Heart left ventricle (tissue), 16 donors: Measurements from ENCODE around the gene TUSC7. TPM values are rescaled to one million over a fixed set of nuclear protein-coding genes. Genes with fewer than 3 reads are reported as not detected.

Experiments used
- ATAC-seq, 4 donors: fragments of 200-7000 bp; cut with Tn5 transposase; one replicate each; pipeline ENCODE4 v1.9.1; 2020 to 2022; ENCODE audit warnings: moderate library complexity in 4 of 4, mild to moderate bottlenecking in 3 of 4, moderate number of reproducible peaks in 1 of 4
- DNase-seq, 5 donors: peaks; one replicate each; pipeline ENCODE4 v3.0.0-alpha.2; 2020
- H3K27ac ChIP-seq, 12 donors: fragments of 200-600 bp; sonication (generic) in 4 of 12; one replicate each; pipeline versions ENCODE4 v1.5.0 to v1.8.0; 2016 to 2022; ENCODE audit warnings: mild to moderate bottlenecking in 2 of 12
- H3K27me3 ChIP-seq, 9 donors: fragments of 200-600 bp; sonication (generic) in 2 of 9; one replicate each; pipeline versions ENCODE4 v1.5.1 to v1.8.0; 2016 to 2022; ENCODE audit warnings: mild to moderate bottlenecking in 3 of 9
- H3K36me3 ChIP-seq, 9 donors: fragments of 200-600 bp; sonication (generic) in 2 of 9; one replicate each; pipeline versions ENCODE4 v1.5.0 to v1.8.0; 2018 to 2022; ENCODE audit warnings: mild to moderate bottlenecking in 2 of 9
- H3K4me1 ChIP-seq, 12 donors: fragments of 200-600 bp; sonication (generic) in 4 of 12; one replicate each; pipeline versions ENCODE4 v1.5.0 to v1.8.0; 2016 to 2022; ENCODE audit warnings: mild to moderate bottlenecking in 3 of 12
- H3K4me3 ChIP-seq, 12 donors: fragments of 200-600 bp; sonication (generic) in 4 of 12; one replicate each; pipeline versions ENCODE4 v1.5.0 to v1.8.0; 2017 to 2022; ENCODE audit warnings: mild to moderate bottlenecking in 9 of 12, moderate library complexity in 4 of 12
- H3K9me3 ChIP-seq, 12 donors: fragments of 200-600 bp; sonication (generic) in 4 of 12; one replicate each; pipeline versions ENCODE4 v1.5.0 to v1.8.0; 2016 to 2022; ENCODE audit warnings: mild to moderate bottlenecking in 1 of 12
- POLR2A ChIP-seq, 2 donors: fragments of 450-650 bp; IDR thresholded peaks; one replicate each; pipeline ENCODE4 v1.6.1; 2017; ENCODE audit warnings: antibody characterized with exemption in 2 of 2, mild to moderate bottlenecking in 2 of 2, moderate library complexity in 2 of 2
- WGBS, 4 donors: extraction: QIAGEN DNeasy Blood & Tissue Kit in 2 of 4; methylation state at CpG; one replicate each; pipeline versions ENCODE4 v1.1.5 to v1.1.7; 2013 to 2018; 5-methylcytosine and 5-hydroxymethylcytosine counted together
- intact Hi-C, 10 donors: fragments of 100-400 bp; cut with DNase I; formaldehyde crosslinking; loops; one replicate each; pipeline versions ENCODE4 v1.11.1 to v1.14.2; 2022
- polyA plus RNA-seq, 2 donors: library from polyadenylated mRNA; stranded (reverse); fragments of 200-250 nt; gene quantifications; one replicate each; pipeline ENCODE4 v1.2.3, GENCODE V29; 2013
- total RNA-seq, 9 donors: library from RNA; depleted of rRNA in 2 of 9; stranded (reverse); fragments of >200 nt in 2 of 9; fragmentation: NEBNext Ultra II Directional in 3 of 9; extraction: Animal tissue kit (Norgen Biotek cat#: 25700) in 3 of 9; gene quantifications; one replicate each; pipeline versions ENCODE4 v1.1.0 to v1.2.4, GENCODE V29; 2016 to 2023
- TF ChIP-seq, protein P1 (sequence below), 12 donors: fragments of 200-600 bp; sonication (generic) in 4 of 12; IDR thresholded peaks; one replicate each; pipeline versions ENCODE4 v1.5.0 to v1.8.0; 2018 to 2022; ENCODE audit warnings: antibody characterized with exemption in 12 of 12, mild to moderate bottlenecking in 5 of 12
- donor health status: ischemic (EF 13 %, LVEDD 7.1; RV severe dilation, severe dysfunction).
- donor health status: healthy with polysubstance abuse.
- donor health status: DM: no; HTN: yes; CAD: no.
- donor health status: DM: no; HTN: no; CAD: no.
- donor health status: ischemic (EF 25% LVEDD 6.9; RV normal size, moderate dysfunction).
- donor health status: ischemic (EF 25% LVEDD 5.7; RV mildly dilated, moderate dysfunction).
- donor health status: healthy.
- donor health status: DM: yes; HTN: yes; CAD: no.
- donor health status: ischemic (EF 35%, LVEDD 5.7; RV mildly dilated, moderate dysfunction).
- donor health status: nonischemic (EF 11% LVEDD 7.7; RV severe dilation, severe dysfunction).
- donor health status: DM: yes; HTN: yes; CAD: no.
- donor health status: PGD.
- donor health status: ischemic (EF 29% LVEDD 5.4; RV normal size, mild dysfunction).
- donor health status: nonischemic (EF 23%, LVEDD 6.1; RV moderate dilation, normal function).

TUSC7 gene
- total and polyA plus RNA-seq, 11 donors, result not detected

DNA sequence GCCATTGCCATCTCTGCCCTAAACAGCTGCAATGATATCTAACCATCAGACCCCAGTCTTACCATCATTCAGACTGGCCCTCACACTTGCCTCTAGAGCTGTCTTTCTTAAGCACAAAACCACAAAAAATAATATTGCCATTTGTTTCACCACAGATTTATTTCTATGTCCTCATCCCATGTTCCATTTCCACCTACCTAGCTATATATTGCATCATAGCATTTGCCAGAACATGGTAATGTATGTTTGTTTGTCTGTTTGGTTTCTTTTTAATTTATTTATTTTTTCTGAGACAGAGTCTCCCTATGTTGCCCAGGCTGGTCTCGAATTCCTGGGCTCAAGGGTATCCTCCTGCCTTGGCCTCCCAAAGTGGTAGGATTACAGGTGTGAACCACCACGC lies 18.5 kb upstream of the TUSC7 start:
- Histone ChIP-seq H3K4me1 (no peaks in the 10 kb centered on the region), H3K36me3 (no peaks in the 10 kb centered on the region), H3K4me3 (no peak overlapping the region), H3K27ac (no peak overlapping the region), H3K9me3 (peaks cover 0 to 3% (median 0%) of the 10 kb centered on the region in 12 donors), H3K27me3 (no peaks in the 10 kb centered on the region)
- DNase-seq (no peak), ATAC-seq (no peak)
- TF ChIP-seq POLR2A (IDR thresholded peaks at IDR 0.05), result no peak
- TF ChIP-seq, protein P1, sequence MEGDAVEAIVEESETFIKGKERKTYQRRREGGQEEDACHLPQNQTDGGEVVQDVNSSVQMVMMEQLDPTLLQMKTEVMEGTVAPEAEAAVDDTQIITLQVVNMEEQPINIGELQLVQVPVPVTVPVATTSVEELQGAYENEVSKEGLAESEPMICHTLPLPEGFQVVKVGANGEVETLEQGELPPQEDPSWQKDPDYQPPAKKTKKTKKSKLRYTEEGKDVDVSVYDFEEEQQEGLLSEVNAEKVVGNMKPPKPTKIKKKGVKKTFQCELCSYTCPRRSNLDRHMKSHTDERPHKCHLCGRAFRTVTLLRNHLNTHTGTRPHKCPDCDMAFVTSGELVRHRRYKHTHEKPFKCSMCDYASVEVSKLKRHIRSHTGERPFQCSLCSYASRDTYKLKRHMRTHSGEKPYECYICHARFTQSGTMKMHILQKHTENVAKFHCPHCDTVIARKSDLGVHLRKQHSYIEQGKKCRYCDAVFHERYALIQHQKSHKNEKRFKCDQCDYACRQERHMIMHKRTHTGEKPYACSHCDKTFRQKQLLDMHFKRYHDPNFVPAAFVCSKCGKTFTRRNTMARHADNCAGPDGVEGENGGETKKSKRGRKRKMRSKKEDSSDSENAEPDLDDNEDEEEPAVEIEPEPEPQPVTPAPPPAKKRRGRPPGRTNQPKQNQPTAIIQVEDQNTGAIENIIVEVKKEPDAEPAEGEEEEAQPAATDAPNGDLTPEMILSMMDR (IDR thresholded peaks at IDR 0.05), result no peak
- 68 to 76% (median 75%) methylated on average over 2 of the region's 2 CpGs for WGBS, 4 donors
- intact Hi-C loops, result no loop called here

DNA sequence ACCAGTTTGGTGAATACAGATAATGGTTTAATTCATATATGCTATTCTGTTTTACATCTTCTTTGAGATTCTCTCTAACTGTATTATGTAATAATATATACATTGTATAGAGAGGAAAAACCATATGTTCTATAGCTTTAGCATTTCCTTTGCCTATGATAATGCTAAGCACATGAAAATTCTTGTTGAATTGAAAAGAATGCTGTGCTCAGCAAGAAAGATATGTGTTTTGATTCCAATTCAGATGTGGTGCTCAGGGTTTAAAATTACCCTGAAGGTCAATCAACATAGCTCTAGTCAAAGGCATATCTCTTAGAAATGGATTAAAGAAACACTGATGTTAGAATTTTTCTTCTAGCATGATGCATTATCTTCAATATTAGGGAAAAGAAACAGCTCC lies 8.5 kb upstream of the TUSC7 start:
- TF ChIP-seq, protein P1 (IDR thresholded peaks at IDR 0.05), result no peak
- TF ChIP-seq POLR2A (IDR thresholded peaks at IDR 0.05), result no peak
- Histone ChIP-seq H3K27me3 (no peaks in the 10 kb centered on the region), H3K36me3 (no peaks in the 10 kb centered on the region), H3K27ac (no peak overlapping the region), H3K9me3 (no peaks in the 10 kb centered on the region), H3K4me3 (no peak overlapping the region), H3K4me1 (no peaks in the 10 kb centered on the region)
- no peak for DNase-seq
- no peak for ATAC-seq
- intact Hi-C loops, result no loop called here

DNA sequence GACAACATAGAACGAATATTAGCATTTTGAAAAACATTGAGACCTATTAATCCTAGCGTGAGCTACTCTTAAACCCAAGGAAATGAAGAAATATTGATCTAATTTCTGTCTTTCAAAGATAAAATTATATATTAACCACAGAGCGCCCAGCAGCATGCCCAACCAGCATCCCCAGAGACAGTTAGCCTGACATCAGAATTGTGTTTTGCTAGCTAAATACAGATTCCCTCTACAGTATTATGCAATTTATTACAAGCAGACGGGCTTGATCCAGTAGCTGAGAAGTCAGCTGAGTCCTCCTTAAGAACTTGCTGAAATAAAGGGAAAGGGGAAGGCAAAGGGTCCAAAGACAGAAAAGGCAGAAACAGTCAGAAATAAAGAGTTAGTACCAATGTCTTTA lies 7.2 kb upstream of the TUSC7 start:
- intact Hi-C loops, result no loop called here
- Histone ChIP-seq H3K27me3 (no peaks in the 10 kb centered on the region), H3K9me3 (no peaks in the 10 kb centered on the region), H3K27ac (no peak overlapping the region), H3K4me3 (no peak overlapping the region), H3K36me3 (no peaks in the 10 kb centered on the region), H3K4me1 (no peaks in the 10 kb centered on the region)
- no peak for DNase-seq
- TF ChIP-seq, protein P1 (IDR thresholded peaks at IDR 0.05), result no peak
- TF ChIP-seq POLR2A (IDR thresholded peaks at IDR 0.05), result no peak
- WGBS, 4 donors, result 81 to 85% (median 84%) methylated on average over 4 of the region's 4 CpGs
- ATAC-seq, result no peak

DNA sequence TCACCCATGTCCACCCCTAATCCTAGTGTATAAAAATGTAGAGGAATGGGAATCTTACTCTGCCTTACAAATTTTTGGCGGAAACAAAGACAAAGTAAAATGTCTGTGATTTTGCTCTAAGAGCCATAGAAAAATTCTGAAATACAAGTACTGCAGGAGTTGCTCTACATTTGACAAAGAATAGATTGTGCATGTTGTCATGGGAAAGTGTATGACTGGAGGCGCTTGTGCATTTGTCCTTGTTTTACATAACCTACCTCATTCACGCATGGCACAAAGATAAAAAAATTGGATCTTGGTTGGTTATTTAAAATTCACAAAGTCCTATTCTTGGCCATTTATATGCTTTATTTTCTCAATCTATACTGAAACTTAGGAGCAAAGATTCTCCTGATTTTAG lies 2.0 kb upstream of the TUSC7 start:
- WGBS, 4 donors, result 88 to 98% (median 91%) methylated on average over 3 of the region's 3 CpGs
- DNase-seq, result no peak
- Histone ChIP-seq H3K9me3 (no peaks in the 10 kb centered on the region), H3K4me1 (no peaks in the 10 kb centered on the region), H3K36me3 (no peaks in the 10 kb centered on the region), H3K27ac (no peak overlapping the region), H3K4me3 (no peak overlapping the region), H3K27me3 (no peaks in the 10 kb centered on the region)
- TF ChIP-seq, protein P1 (IDR thresholded peaks at IDR 0.05), result no peak
- TF ChIP-seq POLR2A (IDR thresholded peaks at IDR 0.05), result no peak
- no peak for ATAC-seq
- intact Hi-C loops, result no loop called here
